Posterior vena cava (tissue), 2 donors: ENCODE measurements around the gene ITSN1. TPM values are rescaled to one million over a fixed set of nuclear protein-coding genes. Genes with fewer than 3 reads are reported as not detected.
"Not testable (repeated sequence)": the region's sequence is repeated elsewhere in the genome, so short reads cannot be mapped to it uniquely, and the experiment has no call there.

Experiments
- DNase-seq: peaks from one replicate; pipeline ENCODE4 v3.0.0-alpha.2; 2020; ENCODE audit warnings: low spot score
- intact Hi-C, 2 donors: fragments of 100-400 bp; cut with DNase I; formaldehyde crosslinking; loops; one replicate each; pipeline versions ENCODE4 v1.14.1 to v1.14.2; 2022 to 2023
- total RNA-seq, 2 donors: library from RNA; stranded (reverse); fragmentation: NEBNext Ultra II Directional; extraction: Animal tissue kit (Norgen Biotek cat#: 25700); gene quantifications; one replicate each; pipeline ENCODE4 v1.2.1, GENCODE V29; 2021
- donor health status: DM: yes; HTN: yes; CAD: no.
- donor health status: DM: yes; HTN: yes; CAD: no.

ITSN1 gene
- total RNA-seq, 2 donors from 2014 or later: 60.9 to 73.0 TPM

DNA sequence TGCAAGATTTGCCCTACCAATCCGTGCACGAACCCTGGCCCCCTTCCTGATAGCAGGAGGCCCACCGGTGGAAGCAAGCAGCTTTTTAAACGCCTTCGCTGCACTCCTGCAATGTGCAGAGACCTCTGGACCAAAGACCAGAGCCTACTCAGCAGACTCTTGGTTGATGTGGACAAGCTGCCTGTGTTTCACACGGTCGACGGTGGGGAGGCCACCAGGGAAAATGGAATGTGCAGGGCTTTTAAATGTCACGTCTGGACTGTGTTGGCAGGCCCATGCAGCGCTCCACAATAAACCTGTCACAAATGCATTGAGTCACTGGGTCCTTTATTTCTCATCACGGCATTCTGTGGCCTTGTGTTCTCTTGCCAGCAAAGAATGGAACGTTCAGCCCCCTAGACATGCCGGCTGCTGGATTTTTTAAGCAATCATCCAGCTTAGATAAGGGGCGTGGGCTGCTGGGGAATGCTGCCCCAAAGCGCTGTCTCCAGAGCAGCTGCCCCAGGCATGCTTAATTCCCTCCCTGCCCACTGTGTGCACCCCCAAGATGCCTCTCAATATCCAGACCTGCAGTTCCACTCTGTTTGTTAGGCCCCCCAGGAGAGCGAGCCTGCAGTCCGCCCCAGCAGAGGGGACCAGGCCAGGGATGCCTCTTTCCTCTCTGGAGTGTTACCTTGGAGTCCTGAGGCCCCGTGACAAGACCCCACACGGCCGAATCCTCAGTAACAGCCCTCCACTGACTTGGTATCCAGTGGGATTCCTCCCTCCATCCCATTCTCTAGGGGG, 202.0 kb downstream of the ITSN1 start:
- intact Hi-C loops: no loop called here
- peak; percentile 86 for DNase-seq

GRCh38 chr21:33844890-33845205, 202.5 kb downstream of the ITSN1 start:
- peak; percentile 47 for DNase-seq
- intact Hi-C loops: no loop called here

- intact Hi-C loops: no loop called here
- DNase-seq: peak; percentile 18
These were observed 203.8 kb downstream of the ITSN1 start for GRCh38 chr21:33846141-33846540.

GRCh38 chr21:33847588-33848248, 205.4 kb downstream of the ITSN1 start:
- intact Hi-C loops: no loop called here

DNA sequence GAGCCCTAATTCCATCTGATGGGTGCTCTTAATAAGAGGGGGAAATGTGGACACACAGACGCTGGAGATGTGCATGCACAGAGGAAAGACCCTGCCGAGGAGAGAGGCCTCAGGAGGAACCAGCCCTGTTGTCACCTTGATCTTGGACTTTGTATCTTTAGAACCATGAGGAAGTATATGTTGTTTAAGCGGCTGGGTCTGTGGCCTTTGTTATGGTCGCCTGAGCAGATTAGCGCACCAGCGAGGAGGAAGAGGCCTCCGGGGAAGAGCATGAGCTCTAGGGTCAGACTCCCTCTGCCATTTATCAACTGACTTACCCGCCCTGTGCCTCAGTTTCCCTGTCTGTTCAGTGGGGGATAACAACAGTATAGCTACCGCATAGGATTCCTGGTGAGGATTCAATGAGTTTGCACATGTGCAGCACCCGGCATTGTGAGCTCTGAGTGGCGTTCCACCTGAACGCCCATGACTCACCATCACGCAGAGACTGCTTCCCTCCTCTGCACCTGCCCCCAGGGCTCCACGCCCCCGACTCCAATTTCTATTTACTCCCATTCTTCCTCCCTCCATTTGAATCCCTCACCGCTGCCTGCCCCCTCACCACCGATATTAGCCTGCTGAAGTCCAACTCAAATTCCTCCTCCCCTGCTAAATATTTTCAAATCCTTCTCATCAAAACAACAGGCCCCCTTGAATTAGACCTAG, 206.1 kb downstream of the ITSN1 start:
- intact Hi-C loops: no loop called here
- peak; percentile 55 for DNase-seq

More at GRCh38 chr21:33847588-33848248, 205.4 kb downstream of the ITSN1 start:
- DNase-seq: peak; percentile 63

DNA sequence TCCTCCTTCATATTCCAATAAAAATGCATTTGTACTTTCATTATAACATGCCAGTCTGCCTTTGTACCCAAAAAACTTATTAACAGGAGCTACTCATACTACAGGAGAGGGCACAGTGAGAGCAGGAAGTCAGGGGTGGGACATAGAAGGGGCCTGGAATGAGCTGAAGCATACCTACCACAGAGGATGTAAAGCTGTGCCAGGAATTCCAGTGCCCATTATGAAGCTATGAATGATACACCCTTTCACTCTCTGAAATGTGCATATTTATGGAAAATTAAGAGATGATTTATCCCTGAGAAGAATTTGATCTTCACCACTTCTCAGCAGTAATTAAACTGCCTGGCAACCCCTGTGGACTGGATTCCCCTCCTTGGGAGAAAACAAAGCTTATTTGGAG, 207.5 kb downstream of the ITSN1 start:
- intact Hi-C loops: no loop called here
- no peak for DNase-seq

GRCh38 chr21:33850401-33850800, 208.1 kb downstream of the ITSN1 start:
- peak; percentile 48 for DNase-seq

DNA sequence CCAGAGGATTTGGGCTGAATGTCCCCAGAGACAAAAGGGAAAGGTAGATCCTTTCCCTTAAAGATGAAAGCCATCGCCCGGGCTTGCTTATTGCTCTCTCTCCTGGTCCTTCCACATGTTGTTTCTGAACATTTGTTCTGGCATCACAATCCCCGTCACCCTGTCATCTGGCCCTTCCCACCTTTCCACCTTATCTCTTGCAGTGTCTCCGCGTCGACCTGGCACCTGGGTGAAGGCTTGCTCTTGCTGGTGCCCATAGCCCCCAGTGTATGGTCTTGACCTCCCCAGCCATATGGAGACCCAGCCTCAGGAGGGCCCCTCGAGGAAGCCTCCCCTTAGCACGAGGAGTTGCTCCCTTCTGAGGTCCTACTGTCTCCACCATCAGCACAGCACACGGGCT, 208.7 kb downstream of the ITSN1 start:
- peak; percentile 46 for DNase-seq
- intact Hi-C loops: no loop called here

More at GRCh38 chr21:33850401-33850800, 208.1 kb downstream of the ITSN1 start:
- intact Hi-C loops: no loop called here

- DNase-seq: no peak
- intact Hi-C loops: no loop called here
These were observed 210.2 kb downstream of the ITSN1 start for GRCh38 chr21:33852485-33852884.

GRCh38 chr21:33854604-33855003, 212.3 kb downstream of the ITSN1 start:
- intact Hi-C loops: no loop called here
- no peak for DNase-seq

DNA sequence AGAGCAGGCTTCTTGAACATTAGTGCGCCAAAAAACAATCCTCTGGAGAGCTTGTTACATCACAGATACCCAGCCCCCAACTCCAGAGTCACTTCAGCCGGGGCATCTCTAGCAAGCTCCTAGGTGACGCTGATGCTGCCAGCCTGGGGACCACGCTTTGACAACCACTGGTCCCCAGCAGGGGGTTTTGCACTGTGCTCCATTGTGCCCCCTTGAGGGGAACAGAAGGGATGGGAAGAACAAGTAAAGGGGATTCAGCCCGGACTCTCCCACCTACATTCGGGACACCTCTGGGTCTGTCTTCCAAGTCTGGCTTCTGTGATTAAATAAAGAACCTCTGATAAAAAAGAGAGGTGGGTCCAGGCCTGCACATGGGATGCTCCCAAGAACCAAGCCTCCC, 212.9 kb downstream of the ITSN1 start:
- peak; percentile 20 for DNase-seq
- intact Hi-C loops: no loop called here

DNA sequence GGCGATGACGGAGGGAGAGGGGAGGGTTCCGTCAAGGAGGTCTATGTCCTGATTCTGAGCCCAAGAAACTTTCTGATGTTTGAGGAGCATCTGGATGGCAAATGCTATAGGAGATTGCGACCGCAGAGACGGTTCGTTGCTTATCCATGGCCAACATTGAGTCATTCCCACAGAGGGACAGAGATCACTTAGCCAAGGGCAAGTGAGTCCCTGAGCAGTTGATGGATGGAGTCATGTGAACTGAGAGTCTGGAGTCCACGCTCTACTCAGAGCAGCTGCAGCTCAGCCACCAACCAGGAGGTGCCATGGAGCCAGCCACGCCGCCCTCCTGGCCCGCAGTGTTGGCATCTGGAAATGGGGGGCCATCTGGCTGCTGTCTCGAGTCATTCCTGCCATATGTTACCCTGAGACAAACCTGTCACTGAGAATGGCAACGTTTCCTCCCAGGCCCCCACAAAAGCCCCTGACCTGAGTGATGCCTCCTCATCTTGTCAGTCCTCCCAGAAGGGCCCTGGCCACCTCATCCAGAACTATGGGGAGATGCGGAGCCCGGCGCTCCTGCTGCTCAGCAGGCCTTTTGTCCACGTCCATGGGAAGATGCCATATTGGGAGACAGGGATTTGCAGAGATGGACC, 214.7 kb downstream of the ITSN1 start:
- intact Hi-C loops: no loop called here
- DNase-seq: peak; percentile 60

DNA sequence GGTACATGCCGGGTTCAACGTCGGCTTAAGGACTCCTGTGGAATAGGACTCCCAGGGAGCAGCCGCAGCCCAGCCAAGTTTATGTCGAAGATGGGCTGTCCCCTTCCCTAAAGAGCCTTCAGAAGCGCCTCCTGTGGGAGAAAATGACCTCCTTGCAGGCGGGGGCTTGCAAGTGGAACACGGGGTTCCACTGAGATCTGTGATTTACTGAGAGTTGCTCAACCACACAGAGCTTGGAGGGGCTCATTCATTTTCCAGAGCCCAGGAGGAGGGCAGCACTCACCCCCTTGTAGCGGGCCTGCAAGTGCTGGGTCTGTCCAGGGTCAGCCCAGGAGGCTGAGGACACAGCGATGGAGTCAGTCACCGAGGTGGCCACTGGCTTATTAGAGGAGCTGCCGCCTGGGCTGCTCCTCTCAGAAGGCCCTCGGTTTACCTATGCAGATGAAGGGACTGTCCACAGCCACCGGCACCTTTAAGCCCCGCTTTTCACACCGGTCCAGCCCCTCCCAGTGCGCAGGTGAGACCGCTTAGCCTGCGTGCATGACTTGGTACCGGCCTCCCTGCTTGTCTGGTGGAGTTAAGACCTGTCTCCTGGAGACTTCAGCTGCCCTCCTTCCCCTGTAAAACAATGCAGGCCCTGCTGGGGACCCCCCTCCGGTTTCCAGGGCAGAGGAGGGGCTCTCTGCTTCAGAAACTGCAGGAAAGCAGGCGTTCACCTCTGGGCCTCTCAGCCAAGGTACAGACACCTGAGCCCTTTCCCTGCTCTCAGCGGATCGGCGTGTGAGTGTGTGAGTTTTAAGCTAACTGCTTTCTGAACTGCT, 215.8 kb downstream of the ITSN1 start:
- intact Hi-C loops: no loop called here
- peak; percentile 50 for DNase-seq

DNA sequence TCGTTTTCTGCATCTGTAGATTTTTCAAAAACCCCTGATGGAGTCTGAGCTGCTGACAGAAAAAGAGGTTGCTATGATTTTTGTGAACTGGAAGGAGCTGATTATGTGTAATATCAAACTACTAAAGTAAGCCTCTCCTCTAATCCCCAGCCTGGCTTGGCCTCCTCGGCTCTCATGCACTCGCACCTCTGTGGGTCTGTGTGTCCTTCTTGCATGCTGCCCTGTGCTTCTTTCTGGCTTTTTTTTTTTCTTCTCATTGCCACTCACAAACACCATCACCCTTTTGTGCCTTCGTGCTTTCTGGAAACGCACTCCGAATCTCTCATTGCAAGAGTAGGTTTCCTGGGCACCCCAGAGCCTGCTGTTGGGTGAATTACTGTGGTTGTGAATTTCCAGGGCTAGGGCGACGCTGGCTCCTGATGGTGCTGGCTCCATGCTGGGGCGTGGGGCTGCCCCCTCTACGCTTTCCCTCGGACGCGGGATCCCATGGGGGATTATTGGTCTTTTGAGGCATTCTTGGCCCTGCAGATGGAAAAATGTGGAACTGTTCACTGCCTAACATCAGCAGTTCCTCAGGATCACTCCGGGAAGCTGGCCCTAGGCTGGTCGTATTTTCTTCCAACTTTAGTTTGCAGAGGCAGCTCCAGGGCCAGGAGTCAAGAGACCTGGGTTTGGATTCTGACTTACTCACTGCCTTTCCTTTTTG, 216.5 kb downstream of the ITSN1 start:
- intact Hi-C loops: no loop called here
- DNase-seq: peak; percentile 81

- intact Hi-C loops: no loop called here
- peak; percentile 55 for DNase-seq
These were observed 217.2 kb downstream of the ITSN1 start for GRCh38 chr21:33859373-33860102.

- intact Hi-C loops: no loop called here
- DNase-seq: peak; percentile 42
These were observed 218.1 kb downstream of the ITSN1 start for GRCh38 chr21:33860332-33860879.

GRCh38 chr21:33861125-33861524, 218.8 kb downstream of the ITSN1 start:
- DNase-seq: no peak
- intact Hi-C loops: no loop called here

- intact Hi-C loops: not testable (repeated sequence)
- DNase-seq: peak; percentile 40
These were observed 220.9 kb downstream of the ITSN1 start for GRCh38 chr21:33863191-33863590.
